Endothelial cell of umbilical vein (primary cell): ENCODE results near the gene CHMP6. TPM values are rescaled to one million over a fixed set of nuclear protein-coding genes. Genes with fewer than 3 reads are reported as not detected.
"Not testable (repeated sequence)": the region's sequence is repeated elsewhere in the genome, so short reads cannot be mapped to it uniquely, and the experiment has no call there.

ENCODE experiments used
- BruUV-seq: library from RNA; stranded (reverse); fragments of 400-500 nt; replicated peaks from 2 replicates; lab custom pipeline; 2021; lab: Mats Ljungman, UMichigan
- CTCF ChIA-PET: fragments of 300-600, 350-600 bp; sonication (Branson Sonifier 250); formaldehyde crosslinking; loops from one replicate; lab custom pipeline; 2021; ENCODE audit warnings: antibody characterized with exemption, inconsistent platforms; lab: Charles Lee
- POLR2A ChIA-PET: fragments of 300-600, 350-600 bp; sonication (Branson Sonifier 250); formaldehyde crosslinking; loops from one replicate; lab custom pipeline; 2021; ENCODE audit warnings: antibody characterized with exemption, inconsistent platforms; lab: Charles Lee
- DNase-seq: peaks from one replicate; pipeline ENCODE4 v3.0.0-alpha.2; 2011; ENCODE audit warnings: low read depth, low spot score
- FAIRE-seq: peaks from 2 replicates; lab custom pipeline; 2011; peaks lifted over from hg19 to GRCh38; lab: Jason Lieb, UNC
- H2AFZ ChIP-seq: 2 replicates; pipeline ENCODE4 v1.6.0; 2012; ENCODE audit warnings: low read depth, low read length, control low read depth, inconsistent platforms
- H3K27ac ChIP-seq: 2 replicates; pipeline ENCODE4 v1.5.1; 2011; ENCODE audit warnings: low read depth, mild to moderate bottlenecking, control low read depth, low read length, moderate library complexity; ENCODE audit not compliant: insufficient read depth
- H3K27me3 ChIP-seq, 2 experiments: 2 replicates each; pipeline versions ENCODE4 v1.6.0 to v1.6.1; 2011; ENCODE audit warnings: low read length in 2 of 2, mixed read lengths in 1 of 2; ENCODE audit not compliant: control insufficient read depth in 2 of 2, insufficient read depth in 2 of 2
- H3K36me3 ChIP-seq, 2 experiments: 2 replicates in 1 of 2; 3 replicates in 1 of 2; pipeline ENCODE4 v1.5.1; 2011; ENCODE audit warnings: low read length in 2 of 2, mild to moderate bottlenecking in 1 of 2, moderate library complexity in 1 of 2; ENCODE audit not compliant: control insufficient read depth in 2 of 2, insufficient read depth in 2 of 2; ENCODE audit errors: extremely low read depth in 1 of 2
- H3K4me1 ChIP-seq: 3 replicates; pipeline ENCODE4 v1.5.1; 2011; ENCODE audit warnings: mild to moderate bottlenecking, low read length; ENCODE audit not compliant: control insufficient read depth, insufficient read depth; ENCODE audit errors: extremely low read depth
- H3K4me2 ChIP-seq: 2 replicates; pipeline ENCODE4 v1.6.1; 2011; ENCODE audit warnings: low read length, control low read depth, mixed read lengths; ENCODE audit not compliant: insufficient read depth
- H3K4me3 ChIP-seq, 3 experiments: fragments of 200-600 bp in 1 of 3; sonication (generic), shearing (Covaris generic) in 1 of 3; replicated peaks in 1 of 3; 2 replicates each; pipeline ENCODE4 v1.5.1; 2011 to 2016; ENCODE audit warnings: control low read depth in 3 of 3, low read length in 3 of 3, mild to moderate bottlenecking in 2 of 3, inconsistent platforms in 1 of 3, low read depth in 1 of 3, moderate library complexity in 1 of 3; ENCODE audit not compliant: insufficient read depth in 1 of 3
- H3K79me2 ChIP-seq: 2 replicates; pipeline ENCODE4 v1.6.0; 2012; ENCODE audit warnings: low read length, inconsistent platforms; ENCODE audit not compliant: control insufficient read depth, insufficient read depth
- H3K9ac ChIP-seq: replicated peaks from 2 replicates; pipeline ENCODE3; 2011; ENCODE audit warnings: low read length, control low read depth; ENCODE audit not compliant: insufficient read depth; ENCODE audit errors: extremely low read depth
- H3K9me1 ChIP-seq: replicated peaks from 3 replicates; pipeline ENCODE4 v1.6.0; 2011; ENCODE audit warnings: mild to moderate bottlenecking, low read length; ENCODE audit not compliant: control insufficient read depth, insufficient read depth; ENCODE audit errors: extremely low read depth
- H3K9me3 ChIP-seq: replicated peaks from 2 replicates; pipeline ENCODE4 v1.5.1; 2012; ENCODE audit warnings: low read length, inconsistent platforms; ENCODE audit not compliant: control insufficient read depth, insufficient read depth
- H4K20me1 ChIP-seq: replicated peaks from 2 replicates; pipeline ENCODE3; 2011; ENCODE audit warnings: mild to moderate bottlenecking, low read length; ENCODE audit not compliant: control insufficient read depth, insufficient read depth; ENCODE audit errors: extremely low read depth
- EZH2 ChIP-seq: IDR thresholded peaks from 2 replicates; pipeline ENCODE4 v1.6.1; 2012; ENCODE audit warnings: borderline replicate concordance, low read depth, mild to moderate bottlenecking, moderate library complexity, low read length, inconsistent platforms; ENCODE audit not compliant: severe bottlenecking
- FOS ChIP-seq: IDR thresholded peaks from 2 replicates; pipeline ENCODE4 v1.6.1; 2011; ENCODE audit warnings: mild to moderate bottlenecking, low read length, moderate library complexity, borderline replicate concordance; ENCODE audit not compliant: insufficient read depth
- GATA2 ChIP-seq: IDR thresholded peaks from 2 replicates; pipeline ENCODE4 v1.7.0; 2011; ENCODE audit warnings: low read depth, mild to moderate bottlenecking, moderate library complexity, mixed read lengths, low read length; ENCODE audit not compliant: insufficient read length, insufficient read depth
- JUN ChIP-seq: IDR thresholded peaks from 2 replicates; pipeline ENCODE4 v1.6.1; 2011; ENCODE audit warnings: borderline replicate concordance, low read depth; ENCODE audit not compliant: insufficient read length, insufficient read depth
- MYC ChIP-seq: IDR thresholded peaks from one replicate; pipeline ENCODE4 v1.6.1; 2011; ENCODE audit warnings: mild to moderate bottlenecking, low read depth, low read length
- POLR2A ChIP-seq: IDR thresholded peaks from 2 replicates; pipeline ENCODE4 v1.6.1; 2012; ENCODE audit warnings: low read depth, mild to moderate bottlenecking, control low read depth, low read length
- POLR2AphosphoS5 ChIP-seq: IDR thresholded peaks from 2 replicates; pipeline ENCODE4 v1.6.1; 2012; ENCODE audit warnings: low read depth, mild to moderate bottlenecking, control low read depth, low read length, moderate library complexity; ENCODE audit not compliant: insufficient read depth
- dilution Hi-C: fragments of 300-500 bp; cut with MboI; formaldehyde crosslinking; loops from one replicate; pipeline ENCODE4 v1.15.0; 2019; ENCODE audit warnings: low sequenced_read_pairs; ENCODE audit not compliant: extremely low pct_ligation_motif_present
- intact Hi-C: fragments of 100-400 bp; cut with micrococcal nuclease; formaldehyde crosslinking; loops from one replicate; pipeline ENCODE4 v1.10.0; 2022
- polyA plus RNA-seq, 4 experiments: library from polyadenylated mRNA; depleted of rRNA in 3 of 4; stranded (reverse) in 3 of 4; unstranded in 1 of 4; fragments of >200 nt; gene quantifications; 2 replicates each; pipeline versions ENCODE4 v1.2.1 to v1.2.3, GENCODE V29; 2011 to 2012; ENCODE audit warnings: missing spikeins in 1 of 4
- total RNA-seq: library from RNA; stranded (reverse); gene quantifications from 2 replicates; pipeline ENCODE4 v1.2.3, GENCODE V29; 2021
- TF ChIP-seq, protein P1 (sequence below), 2 donors: IDR thresholded peaks; 1 replicate in 1 of 2; 2 replicates in 1 of 2; pipeline ENCODE4 v1.5.1; 2011; ENCODE audit warnings: low read length in 2 of 2, mild to moderate bottlenecking in 2 of 2, moderate library complexity in 2 of 2, control low read depth in 1 of 2, inconsistent platforms in 1 of 2, low read depth in 1 of 2; ENCODE audit not compliant: insufficient read depth in 1 of 2; ENCODE audit errors: extremely low read depth in 1 of 2
- TF ChIP-seq, protein P2 (sequence below): IDR thresholded peaks from 2 replicates; pipeline ENCODE4 v1.6.1; 2011; ENCODE audit not compliant: insufficient read depth, insufficient read length

CHMP6 gene
- total and polyA plus RNA-seq, 2 donors (not counting 3 experiments of a cell fraction or from before 2014, with no cell fraction given): 42.5 to 48.5 TPM

DNA sequence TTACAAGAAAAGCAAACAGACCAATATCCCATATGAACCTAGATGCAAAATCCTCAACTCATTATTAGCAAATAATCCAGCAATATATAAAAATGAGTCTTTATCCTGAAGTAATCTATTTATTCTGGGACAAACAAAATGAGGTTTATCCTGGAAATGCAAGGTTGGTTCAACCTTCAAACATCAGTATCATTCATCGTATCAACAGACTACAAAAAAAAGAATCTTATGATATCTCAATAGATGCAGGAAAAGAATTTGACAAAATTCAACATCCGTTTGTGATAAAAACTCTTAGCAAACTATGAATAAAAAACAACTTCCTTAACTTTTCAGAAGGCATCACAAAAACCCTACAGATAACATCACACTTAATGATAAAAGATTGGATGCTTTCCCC, 24.9 kb downstream of the CHMP6 start:
- Histone ChIP-seq H3K4me3 (no peak overlapping the region), H3K4me2 (no peak overlapping the region), H3K9me3 (no peaks in the 10 kb centered on the region), H3K79me2 (no peaks in the 10 kb centered on the region), H3K27me3 (peaks cover 0 to 2% of the 10 kb centered on the region in 2 experiments), H3K36me3 (no peaks in the 10 kb centered on the region), H3K4me1 (peaks cover 12% of the 10 kb centered on the region), H3K27ac (no peak overlapping the region), H3K9me1 (no peaks in the 10 kb centered on the region), H2AFZ (no peak overlapping the region), H4K20me1 (no peaks in the 10 kb centered on the region), H3K9ac (no peak overlapping the region)
- intact Hi-C loops (no loop called here), dilution Hi-C loops (no loop called here)
- no peak for DNase-seq
- no peak for FAIRE-seq
- POLR2A ChIA-PET: interaction anchor here (0.6 kb wide), 1 partner anchor 480 kb away, joined by 3 read pairs; no protein-coding TSS in a partner anchor
- BruUV-seq: no TSS peak
- CTCF ChIA-PET: no interaction called here
- TF ChIP-seq POLR2A (no peak), GATA2 (no peak), MYC (no peak), EZH2 (no peak), FOS (no peak), POLR2AphosphoS5 (no peak), JUN (no peak)
- TF ChIP-seq, protein P1, sequence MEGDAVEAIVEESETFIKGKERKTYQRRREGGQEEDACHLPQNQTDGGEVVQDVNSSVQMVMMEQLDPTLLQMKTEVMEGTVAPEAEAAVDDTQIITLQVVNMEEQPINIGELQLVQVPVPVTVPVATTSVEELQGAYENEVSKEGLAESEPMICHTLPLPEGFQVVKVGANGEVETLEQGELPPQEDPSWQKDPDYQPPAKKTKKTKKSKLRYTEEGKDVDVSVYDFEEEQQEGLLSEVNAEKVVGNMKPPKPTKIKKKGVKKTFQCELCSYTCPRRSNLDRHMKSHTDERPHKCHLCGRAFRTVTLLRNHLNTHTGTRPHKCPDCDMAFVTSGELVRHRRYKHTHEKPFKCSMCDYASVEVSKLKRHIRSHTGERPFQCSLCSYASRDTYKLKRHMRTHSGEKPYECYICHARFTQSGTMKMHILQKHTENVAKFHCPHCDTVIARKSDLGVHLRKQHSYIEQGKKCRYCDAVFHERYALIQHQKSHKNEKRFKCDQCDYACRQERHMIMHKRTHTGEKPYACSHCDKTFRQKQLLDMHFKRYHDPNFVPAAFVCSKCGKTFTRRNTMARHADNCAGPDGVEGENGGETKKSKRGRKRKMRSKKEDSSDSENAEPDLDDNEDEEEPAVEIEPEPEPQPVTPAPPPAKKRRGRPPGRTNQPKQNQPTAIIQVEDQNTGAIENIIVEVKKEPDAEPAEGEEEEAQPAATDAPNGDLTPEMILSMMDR (IDR thresholded peaks at IDR 0.05; ENCODE audit: extremely low read depth in 1 of 2, insufficient read depth in 1 of 2, low read depth in 1 of 2, low read length in 2 of 2): no peak
- TF ChIP-seq, protein P2, sequence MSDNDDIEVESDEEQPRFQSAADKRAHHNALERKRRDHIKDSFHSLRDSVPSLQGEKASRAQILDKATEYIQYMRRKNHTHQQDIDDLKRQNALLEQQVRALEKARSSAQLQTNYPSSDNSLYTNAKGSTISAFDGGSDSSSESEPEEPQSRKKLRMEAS: no peak

DNA sequence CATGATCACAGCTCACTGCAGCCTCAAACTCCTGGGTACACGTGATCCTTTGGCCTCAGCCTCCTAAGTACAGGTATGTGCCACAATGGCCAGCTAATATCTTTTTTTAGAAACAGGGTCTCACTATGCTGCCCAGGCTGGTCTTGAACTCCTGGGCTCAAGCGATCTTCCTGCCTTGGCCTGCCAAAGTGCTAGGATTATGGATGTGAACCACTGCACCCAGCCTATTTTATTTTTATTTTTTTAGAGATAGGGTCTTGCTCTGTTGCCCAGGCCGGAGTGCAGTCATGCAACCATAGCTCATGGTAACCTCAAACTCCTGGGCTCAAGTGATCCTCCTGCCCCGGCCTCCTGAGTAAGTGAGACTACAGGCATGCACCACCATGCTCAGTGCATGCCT, 25.7 kb downstream of the CHMP6 start:
- CTCF ChIA-PET: interaction anchor here (1.1 to 1.2 kb wide), 2 partner anchors 8 to 77 kb away, joined by 3 to 4 read pairs; no protein-coding TSS in a partner anchor
- H3K9me3 ChIP-seq, H3K79me2 ChIP-seq, H3K27ac ChIP-seq, dilution Hi-C loops, H3K27me3 ChIP-seq, H3K4me2 ChIP-seq, H3K9me1 ChIP-seq, H4K20me1 ChIP-seq, H2AFZ ChIP-seq, BruUV-seq, H3K9ac ChIP-seq, DNase-seq, H3K36me3 ChIP-seq, FAIRE-seq, intact Hi-C loops, H3K4me3 ChIP-seq: not testable (repeated sequence)
- H3K4me1 ChIP-seq: peaks cover 12% of the 10 kb centered on the region
- POLR2A ChIA-PET: interaction anchor here (0.6 kb wide), 1 partner anchor 481 kb away, joined by 3 read pairs; no protein-coding TSS in a partner anchor
